NT2/D1 (cell line): ENCODE measurements around the gene SLC8B1.

Experiments
- SUZ12 ChIP-seq: IDR thresholded peaks from 2 replicates; pipeline ENCODE4 v1.6.1; 2011; ENCODE audit not compliant: insufficient read length, insufficient read depth; ENCODE audit errors: extremely low read depth
- ZNF274 ChIP-seq: IDR thresholded peaks from 2 replicates; pipeline ENCODE4 v1.6.1; 2011; ENCODE audit warnings: mild to moderate bottlenecking, low read depth, low read length

- TF ChIP-seq ZNF274 (no peak), SUZ12 (no peak)
These were observed 47.6 kb downstream of the SLC8B1 start for GRCh38 chr12:113287146-113287898.
